Measurements from ENCODE around the gene SLC50A1.
"Not testable (repeated sequence)": the region's sequence is repeated elsewhere in the genome, so short reads cannot be mapped to it uniquely, and the experiment has no call there.

Gene SLC50A1

GRCh38 chr1:155141749-155142148, 6.1 kb downstream of the SLC50A1 start:
- no peak overlapping the region for H3K4me3 ChIP-seq (ENCODE audit: low read depth, low read length)
- DNase-seq (ENCODE audit: low read depth): no peak
- TF ChIP-seq, protein P1, sequence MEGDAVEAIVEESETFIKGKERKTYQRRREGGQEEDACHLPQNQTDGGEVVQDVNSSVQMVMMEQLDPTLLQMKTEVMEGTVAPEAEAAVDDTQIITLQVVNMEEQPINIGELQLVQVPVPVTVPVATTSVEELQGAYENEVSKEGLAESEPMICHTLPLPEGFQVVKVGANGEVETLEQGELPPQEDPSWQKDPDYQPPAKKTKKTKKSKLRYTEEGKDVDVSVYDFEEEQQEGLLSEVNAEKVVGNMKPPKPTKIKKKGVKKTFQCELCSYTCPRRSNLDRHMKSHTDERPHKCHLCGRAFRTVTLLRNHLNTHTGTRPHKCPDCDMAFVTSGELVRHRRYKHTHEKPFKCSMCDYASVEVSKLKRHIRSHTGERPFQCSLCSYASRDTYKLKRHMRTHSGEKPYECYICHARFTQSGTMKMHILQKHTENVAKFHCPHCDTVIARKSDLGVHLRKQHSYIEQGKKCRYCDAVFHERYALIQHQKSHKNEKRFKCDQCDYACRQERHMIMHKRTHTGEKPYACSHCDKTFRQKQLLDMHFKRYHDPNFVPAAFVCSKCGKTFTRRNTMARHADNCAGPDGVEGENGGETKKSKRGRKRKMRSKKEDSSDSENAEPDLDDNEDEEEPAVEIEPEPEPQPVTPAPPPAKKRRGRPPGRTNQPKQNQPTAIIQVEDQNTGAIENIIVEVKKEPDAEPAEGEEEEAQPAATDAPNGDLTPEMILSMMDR (IDR thresholded peaks at IDR 0.05; ENCODE audit: control insufficient read depth, extremely low read depth, insufficient read depth): no peak

DNA sequence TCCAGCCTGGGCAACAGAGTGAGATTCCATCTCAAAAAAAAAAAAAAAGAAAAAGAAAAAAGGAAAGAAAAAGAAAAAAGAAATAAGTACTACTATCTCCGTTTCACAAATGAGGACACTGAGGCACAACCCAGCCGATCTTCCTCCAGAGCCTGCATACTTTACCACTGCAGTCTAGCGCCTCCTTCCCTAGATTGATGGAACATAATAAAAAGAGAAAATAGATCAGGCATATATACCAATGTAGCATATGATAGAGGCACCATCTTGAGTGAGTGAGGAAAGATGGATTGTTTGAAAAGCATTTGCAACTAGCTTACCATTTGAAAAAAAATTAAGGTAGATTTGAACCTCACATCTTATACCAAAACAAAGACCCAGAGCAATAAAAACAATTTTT, 9.8 kb downstream of the SLC50A1 start:
- H3K4me3 ChIP-seq (ENCODE audit: low read depth, low read length): no peak overlapping the region
- TF ChIP-seq, protein P1 (IDR thresholded peaks at IDR 0.05; ENCODE audit: control insufficient read depth, extremely low read depth, insufficient read depth): no peak
- no peak for DNase-seq (ENCODE audit: low read depth)

- H3K4me3 ChIP-seq (ENCODE audit: low read depth, low read length); DNase-seq (ENCODE audit: low read depth): not testable (repeated sequence)
These were observed 20.5 kb downstream of the SLC50A1 start for GRCh38 chr1:155155996-155156643.

GRCh38 chr1:155158991-155159390, 23.3 kb downstream of the SLC50A1 start:
- H3K4me3 ChIP-seq (ENCODE audit: low read depth, low read length): no peak overlapping the region
- no peak for DNase-seq (ENCODE audit: low read depth)
- TF ChIP-seq, protein P1 (IDR thresholded peaks at IDR 0.05; ENCODE audit: control insufficient read depth, extremely low read depth, insufficient read depth): no peak

DNA sequence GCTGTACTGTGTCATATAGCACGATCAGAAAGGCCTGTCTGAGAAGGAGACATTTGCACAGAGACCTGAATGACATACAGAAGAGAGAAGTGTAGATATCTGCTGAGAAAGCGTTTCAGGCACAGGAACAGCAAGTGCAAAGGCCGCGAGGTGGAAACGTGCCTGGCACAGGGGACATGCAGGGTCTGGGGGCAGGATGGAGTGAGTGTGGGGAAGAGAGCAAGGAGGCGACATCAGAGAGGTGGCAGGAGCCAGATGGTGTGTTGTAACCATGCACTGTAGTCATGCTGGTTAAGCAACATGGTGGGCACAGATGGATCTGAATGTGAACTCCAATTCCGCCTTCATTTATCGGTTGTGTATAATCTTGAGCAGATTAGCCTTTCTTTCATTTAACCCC, 24.5 kb downstream of the SLC50A1 start:
- TF ChIP-seq, protein P1 (IDR thresholded peaks at IDR 0.05; ENCODE audit: control insufficient read depth, extremely low read depth, insufficient read depth): no peak
- no peak overlapping the region for H3K4me3 ChIP-seq (ENCODE audit: low read depth, low read length)
- DNase-seq (ENCODE audit: low read depth): no peak

DNA sequence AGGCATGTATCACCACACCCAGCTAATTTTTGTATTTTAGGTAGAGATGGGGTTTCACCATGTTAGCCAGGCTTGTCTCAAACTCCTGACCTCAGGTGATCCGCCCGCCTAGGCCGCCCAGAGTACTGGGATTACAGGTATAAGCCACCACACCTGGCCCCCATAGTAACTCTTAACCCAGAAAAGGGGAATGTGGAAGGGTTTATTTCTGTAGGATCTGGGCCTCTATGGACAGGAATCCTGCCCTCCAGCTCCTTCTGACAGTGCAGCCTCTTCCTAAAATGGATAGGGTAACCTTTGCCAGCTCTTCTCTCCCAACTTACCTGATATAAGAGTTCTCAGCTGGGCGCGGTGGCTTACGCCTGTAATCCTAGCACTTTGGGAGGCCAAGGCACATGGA, 27.0 kb downstream of the SLC50A1 start:
- DNase-seq (ENCODE audit: low read depth); H3K4me3 ChIP-seq (ENCODE audit: low read depth, low read length): not testable (repeated sequence)

DNA sequence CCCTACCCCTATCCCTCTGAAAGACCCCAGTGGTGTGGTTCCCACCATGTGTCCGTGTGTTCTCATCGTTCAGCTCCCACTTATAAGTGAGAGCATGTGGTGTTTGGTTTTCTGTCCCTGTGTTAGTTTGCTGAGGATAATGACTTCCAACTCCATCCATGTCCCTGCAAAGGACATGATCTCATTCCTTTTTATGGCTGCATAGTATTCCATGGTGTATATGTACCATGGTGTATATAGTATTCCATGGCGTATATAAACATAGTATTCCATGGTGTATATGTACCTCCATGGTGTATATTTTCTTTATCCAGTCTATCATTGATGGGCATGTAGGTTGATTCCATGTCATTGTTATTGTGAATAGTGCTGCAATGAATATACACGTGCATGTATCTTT, 28.1 kb downstream of the SLC50A1 start:
- not testable (repeated sequence) for H3K4me3 ChIP-seq (ENCODE audit: low read depth, low read length); DNase-seq (ENCODE audit: low read depth)

GRCh38 chr1:155164625-155165024, 29.0 kb downstream of the SLC50A1 start:
- H3K4me3 ChIP-seq (ENCODE audit: low read depth, low read length); DNase-seq (ENCODE audit: low read depth): not testable (repeated sequence)

DNA sequence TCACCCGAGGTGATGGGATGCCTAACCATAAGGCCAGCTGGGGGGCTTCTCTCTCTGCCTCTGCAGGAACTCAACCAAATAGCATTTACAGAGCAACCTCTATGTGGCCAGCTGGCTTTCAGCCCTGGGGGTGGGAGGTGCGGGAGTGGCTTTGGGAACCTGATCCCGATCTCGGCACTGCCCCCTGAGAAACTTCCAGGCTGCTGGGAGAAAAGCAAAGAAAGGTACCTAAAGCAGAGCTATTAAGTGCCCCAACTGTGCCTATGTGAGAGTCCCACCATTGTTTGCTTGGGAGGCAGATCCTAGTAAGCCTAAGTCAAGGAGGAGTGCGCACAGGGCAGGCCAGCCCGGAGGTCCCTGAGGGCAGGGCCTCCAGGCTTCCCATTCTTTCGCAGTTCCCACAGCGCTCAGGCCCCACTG, 30.4 kb downstream of the SLC50A1 start:
- no peak overlapping the region for H3K4me3 ChIP-seq (ENCODE audit: low read depth, low read length)
- TF ChIP-seq, protein P1 (IDR thresholded peaks at IDR 0.05; ENCODE audit: control insufficient read depth, extremely low read depth, insufficient read depth): no peak
- DNase-seq (ENCODE audit: low read depth): no peak

Measured in LNCaP clone FGC (cell line).